ENCODE results near the gene POLR3B. TPM values are rescaled to one million over a fixed set of nuclear protein-coding genes. Genes with fewer than 3 reads are reported as not detected.

POLR3B gene
- total and polyA plus RNA-seq, 2 of the 8 experiments (the other 6 are each of a cell fraction or from before 2014, with no cell fraction given): 5.0 to 13.2 TPM

DNA sequence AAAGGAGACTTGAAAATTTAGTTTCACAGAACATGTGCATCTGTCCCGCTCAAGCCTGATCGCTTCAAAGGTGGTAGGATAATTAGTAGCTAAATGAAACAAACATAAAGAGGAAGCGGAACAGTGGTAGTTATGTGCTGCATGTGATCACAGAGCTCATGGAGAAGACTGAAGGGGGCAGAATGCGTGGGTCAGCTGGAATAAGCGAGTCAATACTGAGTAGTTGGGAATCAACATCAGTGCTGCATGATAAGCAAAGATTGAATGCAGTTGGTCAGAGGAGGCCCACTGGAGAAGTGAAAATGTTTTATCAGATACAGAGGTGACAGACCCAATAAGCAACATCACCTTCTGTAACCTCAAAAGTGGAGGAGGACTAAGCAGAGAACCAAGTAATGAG, 130.1 kb downstream of the POLR3B start:
- FAIRE-seq (no peak), DNase-seq (ENCODE audit: low read depth in 1 of 2, low spot score in 2 of 2) (no peak)
- Histone ChIP-seq H3K4me1 (replicated peaks in 1 of 4; ENCODE audit: control insufficient read depth in 3 of 4, insufficient read depth in 4 of 4, low read length in 3 of 4) (peaks cover 0 to 4% (median 0%) of the 10 kb centered on the region in 4 experiments; a peak in 3 of 7 replicates), H3K9me3 (ENCODE audit: insufficient read depth in 2 of 2, low read depth in 1 of 2, low read length in 1 of 2) (no peaks in the 10 kb centered on the region), H3K4me2 (ENCODE audit: insufficient read depth in 1 of 2, low read depth in 2 of 2, low read length in 2 of 2) (no peak overlapping the region), H2BK20ac (ENCODE audit: low read length) (no peak overlapping the region), H2AK5ac (ENCODE audit: low read depth, low read length) (no peak overlapping the region), H3K4me3 (ENCODE audit: extremely low read depth in 1 of 4, insufficient read depth in 2 of 4, low read depth in 3 of 4, low read length in 4 of 4) (no peak overlapping the region), H3K27me3 (replicated peaks in 1 of 4; ENCODE audit: control insufficient read depth in 3 of 4, extremely low read depth in 1 of 4, insufficient read depth in 3 of 4, low read length in 3 of 4) (no peaks in the 10 kb centered on the region), H4K8ac (ENCODE audit: extremely low read depth, insufficient read depth, low read length) (no peak overlapping the region), H3K23me2 (ENCODE audit: low read depth, low read length) (no peaks in the 10 kb centered on the region), H3K23ac (ENCODE audit: insufficient read length) (no peak overlapping the region), H3K18ac (ENCODE audit: extremely low read depth, low read length) (no peak overlapping the region), H3K36me3 (ENCODE audit: control insufficient read depth in 2 of 4, insufficient read depth in 4 of 4, low read length in 3 of 4) (no peaks in the 10 kb centered on the region), H3K79me2 (ENCODE audit: control insufficient read depth in 1 of 2, insufficient read depth in 2 of 2, low read length in 2 of 2) (no peaks in the 10 kb centered on the region), H3K9ac (replicated peaks in 1 of 4; ENCODE audit: extremely low read depth in 1 of 4, low read depth in 3 of 4, low read length in 3 of 4) (no peak overlapping the region), H4K5ac (ENCODE audit: insufficient read length, low read depth, low read length) (no peak overlapping the region), H3K56ac (replicated peaks; ENCODE audit: insufficient read length, low read depth, low read length) (no peak overlapping the region), H3K4ac (replicated peaks; ENCODE audit: insufficient read length, low read depth, low read length) (no peak overlapping the region), H4K91ac (replicated peaks; ENCODE audit: insufficient read length, low read length) (no peak overlapping the region), H4K20me1 (replicated peaks in 1 of 2; ENCODE audit: control insufficient read depth in 1 of 2, insufficient read depth in 2 of 2, low read length in 2 of 2) (no peaks in the 10 kb centered on the region), H2BK5ac (ENCODE audit: low read depth, low read length) (no peak overlapping the region), H2BK12ac (ENCODE audit: low read depth, low read length) (no peak overlapping the region), H3K14ac (ENCODE audit: insufficient read length) (no peak overlapping the region), H3K79me1 (ENCODE audit: low read depth, low read length) (no peaks in the 10 kb centered on the region), H3K27ac (ENCODE audit: low read depth, low read length) (no peak overlapping the region), H2BK120ac (replicated peaks; ENCODE audit: low read depth, low read length) (no peak overlapping the region), H2BK15ac (ENCODE audit: low read length) (no peak overlapping the region), H2AFZ (ENCODE audit: low read length) (no peak overlapping the region)
- TF ChIP-seq HDAC2 (IDR thresholded peaks at IDR 0.05; ENCODE audit: borderline replicate concordance in 1 of 2, low read depth in 2 of 2, low read length in 2 of 2): no peak
- no peak for TF ChIP-seq POLR2A (IDR thresholded peaks at IDR 0.05; ENCODE audit: control extremely low read depth in 1 of 2, low read depth in 2 of 2, low read length in 2 of 2)
- TF ChIP-seq BRCA1 (IDR thresholded peaks at IDR 0.05; ENCODE audit: low read depth, low read length): no peak
- TF ChIP-seq POLR2AphosphoS5 (IDR thresholded peaks at IDR 0.05; ENCODE audit: low read depth, low read length): no peak
- 94% methylated on average over 5 of the region's 5 CpGs; no CpG with 5 or more reads in 1 of the 2 experiments for WGBS, 2 experiments (ENCODE audit: extremely low coverage in 1 of 2, insufficient coverage in 1 of 2, insufficient read length in 1 of 2, insufficient replicate concordance in 2 of 2, low coverage in 1 of 2, low lambda C conversion rate in 2 of 2, missing lambda C conversion rate in 1 of 2)
- CTCF ChIA-PET (ENCODE audit: partially characterized antibody): interaction anchor here (1.0 to 1.5 kb wide), 2 partner anchors 10 to 160 kb away, joined by 3 to 7 read pairs; no protein-coding TSS in a partner anchor
- POLR2A ChIA-PET (ENCODE audit: partially characterized antibody): interaction anchor here (0.5 kb wide), 1 partner anchor 29 kb away, joined by 3 read pairs; no protein-coding TSS in a partner anchor

Data from H1 (cell line).